Liver (tissue), 9 donors: ENCODE results near the gene EID2B. TPM values are rescaled to one million over a fixed set of nuclear protein-coding genes. Genes with fewer than 3 reads are reported as not detected.

Experiments used
- DNase-seq: peaks from one replicate; pipeline ENCODE4 v3.0.0-alpha.2; 2017; ENCODE audit warnings: low spot score
- H3K27ac ChIP-seq, 2 donors: one replicate each; pipeline ENCODE4 v1.7.0; 2013; ENCODE audit warnings: inconsistent platforms in 2 of 2, low read length in 2 of 2, control low read depth in 1 of 2, low read depth in 1 of 2, mild to moderate bottlenecking in 1 of 2
- H3K27me3 ChIP-seq, 4 donors: one replicate each; pipeline versions ENCODE4 v1.6.1 to v1.7.0; 2013; ENCODE audit warnings: low read length in 3 of 4, inconsistent platforms in 1 of 4, mild to moderate bottlenecking in 1 of 4, moderate library complexity in 1 of 4; ENCODE audit not compliant: control insufficient read depth in 4 of 4, insufficient read depth in 4 of 4
- H3K36me3 ChIP-seq, 4 donors: one replicate each; pipeline versions ENCODE4 v1.6.1 to v1.7.0; 2013; ENCODE audit warnings: low read length in 3 of 4, mild to moderate bottlenecking in 3 of 4, low read depth in 1 of 4, moderate library complexity in 1 of 4; ENCODE audit not compliant: control insufficient read depth in 4 of 4, insufficient read depth in 3 of 4
- H3K4me1 ChIP-seq, 4 donors: one replicate each; pipeline versions ENCODE4 v1.6.1 to v1.7.0; 2013; ENCODE audit warnings: low read length in 3 of 4, mild to moderate bottlenecking in 3 of 4, moderate library complexity in 1 of 4; ENCODE audit not compliant: control insufficient read depth in 4 of 4, insufficient read depth in 4 of 4
- H3K4me3 ChIP-seq, 3 donors: one replicate each; pipeline versions ENCODE4 v1.6.1 to v1.7.0; 2013; ENCODE audit warnings: low read length in 3 of 3, control low read depth in 1 of 3, low read depth in 1 of 3, mild to moderate bottlenecking in 1 of 3
- H3K9ac ChIP-seq, 2 donors: one replicate each; pipeline ENCODE4 v1.7.0; 2013; ENCODE audit warnings: low read length in 2 of 2, mild to moderate bottlenecking in 2 of 2, moderate library complexity in 2 of 2, control low read depth in 1 of 2, low read depth in 1 of 2
- H3K9me3 ChIP-seq, 4 donors: one replicate each; pipeline versions ENCODE4 v1.6.1 to v1.7.0; 2013; ENCODE audit warnings: low read length in 3 of 4; ENCODE audit not compliant: control insufficient read depth in 4 of 4
- EGR1 ChIP-seq, 2 donors: IDR thresholded peaks; 2 replicates each; pipeline ENCODE4 v1.6.1; 2016 to 2018; ENCODE audit warnings: antibody characterized with exemption in 2 of 2, low read depth in 2 of 2
- FOXA1 ChIP-seq: IDR thresholded peaks from 2 replicates; pipeline ENCODE4 v1.6.1; 2016; ENCODE audit warnings: antibody characterized with exemption
- FOXA2 ChIP-seq: IDR thresholded peaks from 2 replicates; pipeline ENCODE4 v1.6.1; 2016; ENCODE audit warnings: antibody characterized with exemption
- GABPA ChIP-seq, 2 donors: IDR thresholded peaks in 1 of 2; conservative IDR thresholded peaks in 1 of 2; 2 replicates each; pipeline ENCODE4 v1.6.1; 2016; ENCODE audit warnings: antibody characterized with exemption in 2 of 2, mild to moderate bottlenecking in 1 of 2, moderate library complexity in 1 of 2
- HNF4A ChIP-seq, 2 donors: conservative IDR thresholded peaks; 2 replicates each; pipeline ENCODE4 v1.6.1; 2016; ENCODE audit warnings: antibody characterized with exemption in 2 of 2, mild to moderate bottlenecking in 2 of 2
- HNF4G ChIP-seq: IDR thresholded peaks from 2 replicates; pipeline ENCODE4 v1.6.1; 2016; ENCODE audit warnings: antibody characterized with exemption
- JUND ChIP-seq, 2 donors: IDR thresholded peaks; 2 replicates each; pipeline ENCODE4 v1.6.1; 2016; ENCODE audit warnings: antibody characterized with exemption in 2 of 2
- NR2F2 ChIP-seq: IDR thresholded peaks from 2 replicates; pipeline ENCODE4 v1.6.1; 2016; ENCODE audit warnings: antibody characterized with exemption
- RAD21 ChIP-seq, 2 donors: IDR thresholded peaks; 2 replicates each; pipeline ENCODE4 v1.6.1; 2016; ENCODE audit warnings: antibody characterized with exemption in 2 of 2, mild to moderate bottlenecking in 2 of 2
- RXRA ChIP-seq, 2 donors: IDR thresholded peaks; 2 replicates each; pipeline ENCODE4 v1.6.1; 2017 to 2018; ENCODE audit warnings: antibody characterized with exemption in 2 of 2, mild to moderate bottlenecking in 1 of 2
- SP1 ChIP-seq: IDR thresholded peaks from 2 replicates; pipeline ENCODE4 v1.6.1; 2018; ENCODE audit warnings: antibody characterized with exemption, mild to moderate bottlenecking
- TAF1 ChIP-seq: conservative IDR thresholded peaks from 2 replicates; pipeline ENCODE4 v1.6.1; 2016; ENCODE audit warnings: antibody characterized with exemption, mild to moderate bottlenecking
- YY1 ChIP-seq: IDR thresholded peaks from 2 replicates; pipeline ENCODE4 v1.6.1; 2016; ENCODE audit warnings: antibody characterized with exemption, mild to moderate bottlenecking
- WGBS: extraction: QIAGEN DNeasy Blood & Tissue Kit; methylation state at CpG from one replicate; pipeline ENCODE4 v1.1.7; 2013; 5-methylcytosine and 5-hydroxymethylcytosine counted together
- polyA plus RNA-seq, 2 donors: library from polyadenylated mRNA; stranded (reverse) in 1 of 2; unstranded in 1 of 2; fragments of 200-250 nt in 1 of 2; fragments of >200 nt in 1 of 2; fragmentation: Nextera tagmentation in 1 of 2; extraction: Ambion mirVana in 1 of 2; gene quantifications; one replicate each; pipeline versions ENCODE4 v1.2.1 to v1.2.3, GENCODE V29; 2013 to 2015
- total RNA-seq, 2 donors: library from RNA; depleted of rRNA; stranded (reverse); fragments of >200 nt; gene quantifications; one replicate each; pipeline ENCODE4 v1.2.3, GENCODE V29; 2014
- TF ChIP-seq, protein P1 (sequence below): IDR thresholded peaks from 2 replicates; pipeline ENCODE4 v1.6.1; 2016; ENCODE audit warnings: antibody characterized with exemption
- TF ChIP-seq, protein P2 (sequence below): IDR thresholded peaks from 2 replicates; pipeline ENCODE4 v1.6.1; 2016; ENCODE audit warnings: antibody characterized with exemption, mild to moderate bottlenecking
- TF ChIP-seq, protein P3 (sequence below): IDR thresholded peaks from 2 replicates; pipeline ENCODE4 v1.6.1; 2016; ENCODE audit warnings: antibody characterized with exemption
- TF ChIP-seq, protein P4 (sequence below): fragments of 150-350 bp; IDR thresholded peaks from 2 replicates; pipeline ENCODE4 v1.5.1; 2017; ENCODE audit warnings: improper control_type of control experiment, low read depth, low read length; ENCODE audit not compliant: missing input control
- TF ChIP-seq, protein P5 (sequence below): IDR thresholded peaks from 2 replicates; pipeline ENCODE4 v1.6.1; 2016; ENCODE audit warnings: antibody characterized with exemption
- donor health status: healthy.
- donor health status: healthy.
- donor health status: healthy.
- donor health status: healthy.
- donor health status: healthy.

Gene EID2B
- total and polyA plus RNA-seq, 4 donors, result 0.38 to 1.4 (median 1.1) TPM

DNA sequence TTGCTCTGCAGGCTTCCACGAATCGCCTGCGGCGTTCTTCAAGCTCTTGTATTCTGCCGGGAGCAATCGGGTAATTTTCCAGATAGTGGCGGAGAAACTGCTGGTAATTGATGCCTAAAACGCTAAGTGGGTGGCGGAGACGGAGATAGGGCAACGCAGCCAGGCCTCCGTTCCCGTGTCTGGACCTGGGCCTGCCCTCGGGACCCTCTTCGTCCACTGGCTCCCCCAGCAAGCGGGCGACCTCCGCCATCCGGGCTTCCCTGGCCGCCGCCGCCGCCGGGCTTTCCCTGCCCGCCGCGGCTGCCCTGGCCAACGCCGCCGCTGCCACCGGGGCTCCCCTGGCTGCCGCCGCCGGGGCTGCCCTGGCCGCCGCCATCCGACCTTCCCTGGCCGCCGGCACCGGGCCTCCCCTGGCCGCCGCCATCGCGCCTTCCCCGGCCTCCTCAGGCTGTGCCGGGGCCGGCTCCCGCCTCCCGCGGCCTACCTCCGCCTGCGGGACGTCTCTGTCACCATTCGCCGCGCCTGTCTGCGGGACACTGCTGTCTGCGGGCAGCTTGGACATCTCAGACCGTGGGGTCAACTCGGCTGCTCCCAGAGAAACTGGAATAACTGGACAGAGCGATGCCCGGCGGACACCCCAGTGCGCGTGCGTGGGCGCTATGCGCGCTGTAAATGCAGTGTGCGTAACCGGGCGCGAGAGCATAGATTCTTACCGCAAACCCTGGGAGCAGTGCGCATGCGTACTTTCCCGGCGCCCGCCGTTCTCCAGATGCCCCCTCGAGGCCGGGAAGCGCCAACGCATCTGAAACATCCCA, 7.1 kb upstream of the EID2B start, which contains the start of gene EID2:
Gene EID2, minus strand, starts transcription at position 644 of the 815 bp plus-strand sequence. Its CDS starts 82 bp downstream, at position 562.
- Histone ChIP-seq H3K27ac (peak within 1 kb of the TSS; percentile 87 to 90), H3K27me3 (no peaks in the 10 kb centered on the region), H3K4me1 (peaks cover 0 to 16% (median 9%) of the 10 kb centered on the region in 4 donors), H3K9ac (peak within 1 kb of the TSS; percentile 81 to 93), H3K9me3 (no peaks in the 10 kb centered on the region), H3K36me3 (no peaks in the 10 kb centered on the region), H3K4me3 (peak within 1 kb of the TSS; percentile 94 to 99 (median 96))
- peak; percentile 5 for TF ChIP-seq NR2F2
- no peak for TF ChIP-seq TAF1
- TF ChIP-seq RXRA (IDR thresholded peaks at IDR 0.05), result peak in 1 of 2 donors; percentile 48
- TF ChIP-seq, protein P1, sequence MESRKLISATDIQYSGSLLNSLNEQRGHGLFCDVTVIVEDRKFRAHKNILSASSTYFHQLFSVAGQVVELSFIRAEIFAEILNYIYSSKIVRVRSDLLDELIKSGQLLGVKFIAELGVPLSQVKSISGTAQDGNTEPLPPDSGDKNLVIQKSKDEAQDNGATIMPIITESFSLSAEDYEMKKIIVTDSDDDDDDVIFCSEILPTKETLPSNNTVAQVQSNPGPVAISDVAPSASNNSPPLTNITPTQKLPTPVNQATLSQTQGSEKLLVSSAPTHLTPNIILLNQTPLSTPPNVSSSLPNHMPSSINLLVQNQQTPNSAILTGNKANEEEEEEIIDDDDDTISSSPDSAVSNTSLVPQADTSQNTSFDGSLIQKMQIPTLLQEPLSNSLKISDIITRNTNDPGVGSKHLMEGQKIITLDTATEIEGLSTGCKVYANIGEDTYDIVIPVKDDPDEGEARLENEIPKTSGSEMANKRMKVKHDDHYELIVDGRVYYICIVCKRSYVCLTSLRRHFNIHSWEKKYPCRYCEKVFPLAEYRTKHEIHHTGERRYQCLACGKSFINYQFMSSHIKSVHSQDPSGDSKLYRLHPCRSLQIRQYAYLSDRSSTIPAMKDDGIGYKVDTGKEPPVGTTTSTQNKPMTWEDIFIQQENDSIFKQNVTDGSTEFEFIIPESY, result peak; percentile 79
- no peak for TF ChIP-seq FOXA2
- TF ChIP-seq, protein P2, sequence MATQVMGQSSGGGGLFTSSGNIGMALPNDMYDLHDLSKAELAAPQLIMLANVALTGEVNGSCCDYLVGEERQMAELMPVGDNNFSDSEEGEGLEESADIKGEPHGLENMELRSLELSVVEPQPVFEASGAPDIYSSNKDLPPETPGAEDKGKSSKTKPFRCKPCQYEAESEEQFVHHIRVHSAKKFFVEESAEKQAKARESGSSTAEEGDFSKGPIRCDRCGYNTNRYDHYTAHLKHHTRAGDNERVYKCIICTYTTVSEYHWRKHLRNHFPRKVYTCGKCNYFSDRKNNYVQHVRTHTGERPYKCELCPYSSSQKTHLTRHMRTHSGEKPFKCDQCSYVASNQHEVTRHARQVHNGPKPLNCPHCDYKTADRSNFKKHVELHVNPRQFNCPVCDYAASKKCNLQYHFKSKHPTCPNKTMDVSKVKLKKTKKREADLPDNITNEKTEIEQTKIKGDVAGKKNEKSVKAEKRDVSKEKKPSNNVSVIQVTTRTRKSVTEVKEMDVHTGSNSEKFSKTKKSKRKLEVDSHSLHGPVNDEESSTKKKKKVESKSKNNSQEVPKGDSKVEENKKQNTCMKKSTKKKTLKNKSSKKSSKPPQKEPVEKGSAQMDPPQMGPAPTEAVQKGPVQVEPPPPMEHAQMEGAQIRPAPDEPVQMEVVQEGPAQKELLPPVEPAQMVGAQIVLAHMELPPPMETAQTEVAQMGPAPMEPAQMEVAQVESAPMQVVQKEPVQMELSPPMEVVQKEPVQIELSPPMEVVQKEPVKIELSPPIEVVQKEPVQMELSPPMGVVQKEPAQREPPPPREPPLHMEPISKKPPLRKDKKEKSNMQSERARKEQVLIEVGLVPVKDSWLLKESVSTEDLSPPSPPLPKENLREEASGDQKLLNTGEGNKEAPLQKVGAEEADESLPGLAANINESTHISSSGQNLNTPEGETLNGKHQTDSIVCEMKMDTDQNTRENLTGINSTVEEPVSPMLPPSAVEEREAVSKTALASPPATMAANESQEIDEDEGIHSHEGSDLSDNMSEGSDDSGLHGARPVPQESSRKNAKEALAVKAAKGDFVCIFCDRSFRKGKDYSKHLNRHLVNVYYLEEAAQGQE, result peak; percentile 69
- TF ChIP-seq, protein P3, sequence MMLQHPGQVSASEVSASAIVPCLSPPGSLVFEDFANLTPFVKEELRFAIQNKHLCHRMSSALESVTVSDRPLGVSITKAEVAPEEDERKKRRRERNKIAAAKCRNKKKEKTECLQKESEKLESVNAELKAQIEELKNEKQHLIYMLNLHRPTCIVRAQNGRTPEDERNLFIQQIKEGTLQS, result no peak
- TF ChIP-seq, protein P4, sequence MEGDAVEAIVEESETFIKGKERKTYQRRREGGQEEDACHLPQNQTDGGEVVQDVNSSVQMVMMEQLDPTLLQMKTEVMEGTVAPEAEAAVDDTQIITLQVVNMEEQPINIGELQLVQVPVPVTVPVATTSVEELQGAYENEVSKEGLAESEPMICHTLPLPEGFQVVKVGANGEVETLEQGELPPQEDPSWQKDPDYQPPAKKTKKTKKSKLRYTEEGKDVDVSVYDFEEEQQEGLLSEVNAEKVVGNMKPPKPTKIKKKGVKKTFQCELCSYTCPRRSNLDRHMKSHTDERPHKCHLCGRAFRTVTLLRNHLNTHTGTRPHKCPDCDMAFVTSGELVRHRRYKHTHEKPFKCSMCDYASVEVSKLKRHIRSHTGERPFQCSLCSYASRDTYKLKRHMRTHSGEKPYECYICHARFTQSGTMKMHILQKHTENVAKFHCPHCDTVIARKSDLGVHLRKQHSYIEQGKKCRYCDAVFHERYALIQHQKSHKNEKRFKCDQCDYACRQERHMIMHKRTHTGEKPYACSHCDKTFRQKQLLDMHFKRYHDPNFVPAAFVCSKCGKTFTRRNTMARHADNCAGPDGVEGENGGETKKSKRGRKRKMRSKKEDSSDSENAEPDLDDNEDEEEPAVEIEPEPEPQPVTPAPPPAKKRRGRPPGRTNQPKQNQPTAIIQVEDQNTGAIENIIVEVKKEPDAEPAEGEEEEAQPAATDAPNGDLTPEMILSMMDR, result peak; percentile 87
- TF ChIP-seq GABPA (IDR thresholded peaks at IDR 0.05 in 1 of 2, conservative IDR thresholded peaks at IDR 0.05 in 1 of 2), result peak in 1 of 2 donors; percentile 40
- TF ChIP-seq EGR1 (IDR thresholded peaks at IDR 0.05; ENCODE audit: low read depth in 2 of 2), result peak; percentile 64 to 78
- TF ChIP-seq HNF4A (conservative IDR thresholded peaks at IDR 0.05), result peak in 1 of 2 donors; percentile 17
- peak; percentile 40 for TF ChIP-seq SP1
- TF ChIP-seq JUND (IDR thresholded peaks at IDR 0.05), result no peak
- TF ChIP-seq FOXA1, result no peak
- TF ChIP-seq RAD21 (IDR thresholded peaks at IDR 0.05), result peak; percentile 73 to 80
- TF ChIP-seq HNF4G, result no peak
- TF ChIP-seq, protein P5, sequence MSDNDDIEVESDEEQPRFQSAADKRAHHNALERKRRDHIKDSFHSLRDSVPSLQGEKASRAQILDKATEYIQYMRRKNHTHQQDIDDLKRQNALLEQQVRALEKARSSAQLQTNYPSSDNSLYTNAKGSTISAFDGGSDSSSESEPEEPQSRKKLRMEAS, result peak; percentile 35
- peak; percentile 86 for TF ChIP-seq YY1
- DNase-seq, result peak; percentile 94
- under 1% methylated on average over 84 of the region's 84 CpGs for WGBS
